A549 treated with AZD9567 at 1 μM for 4 hours (cell line): ENCODE measurements around the gene ACOX1. TPM values are rescaled to one million over a fixed set of nuclear protein-coding genes. Genes with fewer than 3 reads are reported as not detected.

Source experiments
- total RNA-seq: library from RNA; stranded (reverse); fragments of 200-300 nt; extraction: Qiagen RNA extraction; gene quantifications from 5 replicates; pipeline ENCODE4 v1.2.3, GENCODE V29; 2022; ENCODE audit not compliant: insufficient read depth

Gene ACOX1
- 16.3 to 17.6 TPM (median 17.1 TPM) in 5 replicates for total RNA-seq

GRCh38 chr17:75978938-75979704, at the start of gene ACOX1, which contains the start of gene TEN1:
ACOX1 (minus strand) TSS chr17:75979166; CDS start chr17:75979073, 93 bp downstream.
TEN1 (plus strand) TSS chr17:75979240; CDS start chr17:75986193, 6,953 bp downstream.

GRCh38 chr17:76027159-76027839, 48.3 kb upstream of the ACOX1 start, which contains the start of gene EVPL:
EVPL (minus strand) TSS chr17:76027306; CDS start chr17:76027198, 108 bp downstream.

DNA sequence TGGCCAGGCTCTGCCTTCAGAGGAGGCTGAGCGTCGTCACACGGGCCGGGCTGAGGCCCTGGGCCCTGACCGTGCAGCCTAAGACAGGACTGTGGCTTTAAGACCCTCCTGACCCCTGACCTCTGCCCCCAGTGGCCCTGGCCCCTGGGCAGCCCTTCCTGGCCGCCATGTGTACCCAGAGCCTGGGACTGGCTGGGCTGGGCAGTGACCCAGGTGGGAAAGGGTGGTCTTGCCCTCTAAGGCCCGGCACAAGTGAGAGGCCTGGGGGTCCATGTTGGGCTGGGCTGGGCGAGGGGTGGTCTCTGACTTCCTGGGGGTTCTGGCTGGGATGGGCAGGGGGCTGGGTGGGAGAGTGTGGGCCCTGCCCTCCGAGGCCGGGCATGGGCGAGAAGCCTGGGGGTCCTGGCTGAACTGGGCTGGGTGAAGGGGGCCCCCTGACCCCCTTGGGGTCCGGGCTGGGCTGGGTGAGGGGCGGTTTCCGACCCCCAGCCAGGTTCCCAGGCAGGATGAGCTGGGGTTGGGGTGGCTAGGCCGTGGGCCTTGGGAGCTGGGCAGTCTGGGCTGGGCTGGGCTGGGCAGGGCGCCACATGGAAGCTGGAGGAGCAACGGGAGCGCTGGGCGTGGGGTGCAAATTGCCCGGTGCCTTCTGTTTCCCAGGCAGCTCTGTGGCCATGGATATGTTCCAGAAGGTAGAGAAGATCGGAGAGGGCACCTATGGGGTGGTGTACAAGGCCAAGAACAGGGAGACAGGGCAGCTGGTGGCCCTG, 22.0 kb upstream of the ACOX1 start, which contains the start of gene CDK3:
TSS of gene CDK3 (plus strand) at position 101 of the 767 bp plus-strand sequence. CDS start at position 672, 571 bp downstream.

GRCh38 chr17:75940727-75941441, 38.1 kb downstream of the ACOX1 start, which contains the start of gene FBF1:
FBF1 (minus strand) TSS chr17:75941042; CDS start chr17:75938149, 2,893 bp downstream.

GRCh38 chr17:75904749-75905521, 74.0 kb downstream of the ACOX1 start, which contains the start of gene MRPL38:
MRPL38 (minus strand) TSS chr17:75904884; CDS start chr17:75904875, 9 bp downstream.

GRCh38 chr17:75896415-75897159, 82.4 kb downstream of the ACOX1 start, which contains the start of gene TRIM65:
TRIM65 (minus strand) TSS chr17:75896951; CDS start chr17:75896937, 14 bp downstream.

Other genes with a start within 250 kb of the ACOX1 start
- gene GALK1, start 214.0 kb downstream of the ACOX1 start, total RNA-seq = 64.4 to 81.9 TPM (median 77.0 TPM) in 5 replicates
- 24.9 to 41.9 TPM (median 29.4 TPM) in 5 replicates for gene UNK, start 194.4 kb downstream of the ACOX1 start, total RNA-seq
- 3.8 to 5.9 TPM (median 4.7 TPM) in 5 replicates for gene UNC13D, start 134.8 kb downstream of the ACOX1 start, total RNA-seq
- gene WBP2, start 123.8 kb downstream of the ACOX1 start, total RNA-seq = 76.9 to 93.6 TPM (median 84.8 TPM) in 5 replicates
- 149 to 167 TPM (median 156 TPM) in 5 replicates for gene TRIM47, start 100.6 kb downstream of the ACOX1 start, total RNA-seq
- gene TRIM65, start 82.2 kb downstream of the ACOX1 start, total RNA-seq = 24.6 to 42.5 TPM (median 37.6 TPM) in 5 replicates
- gene MRPL38, start 74.3 kb downstream of the ACOX1 start, total RNA-seq = 100 to 137 TPM (median 130 TPM) in 5 replicates
- gene FBF1, start 38.1 kb downstream of the ACOX1 start, total RNA-seq = 5.0 to 9.4 TPM (median 8.5 TPM) in 5 replicates
- gene TEN1, start 74 bp upstream of the ACOX1 start, total RNA-seq = 23.0 to 25.8 TPM (median 25.3 TPM) in 5 replicates
- gene CDK3, start 21.7 kb upstream of the ACOX1 start, total RNA-seq = 4.6 to 5.5 TPM (median 5.0 TPM) in 4 of 5 replicates, not detected in the other
- gene EVPL, start 48.1 kb upstream of the ACOX1 start, total RNA-seq = 8.9 to 18.2 TPM (median 16.9 TPM) in 5 replicates
- gene SRP68, start 93.4 kb upstream of the ACOX1 start, total RNA-seq = 82.2 to 91.8 TPM (median 85.0 TPM) in 5 replicates
- 1.5 to 2.0 TPM (median 1.8 TPM) in 4 of 5 replicates, not detected in the other for gene GALR2, start 95.6 kb upstream of the ACOX1 start, total RNA-seq
- gene ZACN, start 100.0 kb upstream of the ACOX1 start, total RNA-seq = 0.21 to 0.52 TPM (median 0.46 TPM) in 4 of 5 replicates, not detected in the other
- gene EXOC7, start 124.6 kb upstream of the ACOX1 start, total RNA-seq = 45.7 to 65.2 TPM (median 60.0 TPM) in 5 replicates
- gene FOXJ1, start 162.1 kb upstream of the ACOX1 start, total RNA-seq = 0.47 to 0.64 TPM (median 0.59 TPM) in 4 of 5 replicates, not detected in the other